Neural progenitor cell (in vitro differentiated cells): Measurements from ENCODE around the gene MMP28. TPM values are rescaled to one million over a fixed set of nuclear protein-coding genes. Genes with fewer than 3 reads are reported as not detected.
A peak's percentile ranks its signal among the peaks of the same experiment; 100 is the strongest.

Experiments
- DNase-seq: peaks from one replicate; pipeline ENCODE4 v3.0.0-alpha.2; 2016; ENCODE audit warnings: low spot score
- H2AFZ ChIP-seq: fragments of 200-600 bp; sonication (generic); replicated peaks from 2 replicates; pipeline ENCODE4 v1.6.1; 2016; ENCODE audit warnings: antibody characterized with exemption
- H3F3A ChIP-seq: fragments of 200-600 bp; sonication (generic); 2 replicates; pipeline ENCODE4 v1.6.1; 2016; ENCODE audit warnings: antibody characterized with exemption, low read depth
- H3K27ac ChIP-seq: fragments of 200-600 bp; sonication (generic); 2 replicates; pipeline ENCODE4 v1.5.1; 2016; ENCODE audit warnings: mild to moderate bottlenecking
- H3K27me3 ChIP-seq: fragments of 200-600 bp; sonication (generic); 2 replicates; pipeline ENCODE4 v1.6.1; 2016; ENCODE audit warnings: mild to moderate bottlenecking, moderate library complexity
- H3K36me3 ChIP-seq: fragments of 200-600 bp; sonication (generic); 2 replicates; pipeline ENCODE4 v1.5.1; 2016
- H3K4me1 ChIP-seq: fragments of 200-600 bp; sonication (generic); 2 replicates; pipeline ENCODE4 v1.6.1; 2016; ENCODE audit warnings: mixed run types
- H3K4me2 ChIP-seq: fragments of 200-600 bp; sonication (generic); 2 replicates; pipeline ENCODE4 v1.6.1; 2016
- H3K4me3 ChIP-seq: fragments of 200-600 bp; sonication (generic); 2 replicates; pipeline ENCODE4 v1.5.1; 2016
- H3K79me2 ChIP-seq: fragments of 200-600 bp; sonication (generic); 2 replicates; pipeline ENCODE4 v1.6.1; 2016; ENCODE audit warnings: low read depth
- H3K9ac ChIP-seq: fragments of 200-600 bp; sonication (generic); 2 replicates; pipeline ENCODE4 v1.6.1; 2016
- H3K9me3 ChIP-seq: fragments of 200-600 bp; sonication (generic); 2 replicates; pipeline ENCODE4 v1.5.1; 2016; ENCODE audit warnings: low read depth
- H4K20me1 ChIP-seq: fragments of 200-600 bp; sonication (generic); 2 replicates; pipeline ENCODE4 v1.6.1; 2016; ENCODE audit warnings: low read depth
- H3K27ac Mint-ChIP-seq: 3 replicates; pipeline ENCODE4 v1.8.0; 2021; ENCODE audit warnings: mixed read lengths
- H3K27me3 Mint-ChIP-seq: 2 replicates; pipeline ENCODE4 v1.8.0; 2022; ENCODE audit warnings: low read depth, mild to moderate bottlenecking, inconsistent platforms, moderate library complexity, mixed read lengths; ENCODE audit not compliant: insufficient read depth
- H3K36me3 Mint-ChIP-seq: 3 replicates; pipeline ENCODE4 v1.8.0; 2021; ENCODE audit warnings: mixed read lengths
- H3K4me1 Mint-ChIP-seq: 3 replicates; pipeline ENCODE4 v1.8.0; 2021; ENCODE audit warnings: mixed read lengths
- H3K4me3 Mint-ChIP-seq: 3 replicates; pipeline ENCODE4 v1.8.0; 2021; ENCODE audit warnings: mild to moderate bottlenecking, moderate library complexity, mixed read lengths
- H3K9me3 Mint-ChIP-seq: 3 replicates; pipeline ENCODE4 v1.8.0; 2020; ENCODE audit warnings: mixed read lengths
- CTCF ChIP-seq: fragments of 200-600 bp; sonication (generic); IDR thresholded peaks from 2 replicates; pipeline ENCODE4 v1.5.1; 2017; ENCODE audit warnings: antibody characterized with exemption, mild to moderate bottlenecking
- EZH2 ChIP-seq: fragments of 200-600 bp; sonication (generic); IDR thresholded peaks from 2 replicates; pipeline ENCODE4 v1.6.1; 2017; ENCODE audit warnings: antibody characterized with exemption, mild to moderate bottlenecking, moderate library complexity
- EZH2phosphoT487 ChIP-seq: fragments of 200-600 bp; sonication (generic); IDR thresholded peaks from 2 replicates; pipeline ENCODE4 v1.6.1; 2017; ENCODE audit warnings: antibody characterized with exemption
- total RNA-seq: library from RNA; depleted of rRNA; stranded (reverse); fragments of >200 nt; gene quantifications from 2 replicates; pipeline ENCODE4 v1.2.3, GENCODE V29; 2015; ENCODE audit warnings: low replicate concordance

MMP28 gene
- total RNA-seq, 1 donor from 2014 or later, result not detected

DNA sequence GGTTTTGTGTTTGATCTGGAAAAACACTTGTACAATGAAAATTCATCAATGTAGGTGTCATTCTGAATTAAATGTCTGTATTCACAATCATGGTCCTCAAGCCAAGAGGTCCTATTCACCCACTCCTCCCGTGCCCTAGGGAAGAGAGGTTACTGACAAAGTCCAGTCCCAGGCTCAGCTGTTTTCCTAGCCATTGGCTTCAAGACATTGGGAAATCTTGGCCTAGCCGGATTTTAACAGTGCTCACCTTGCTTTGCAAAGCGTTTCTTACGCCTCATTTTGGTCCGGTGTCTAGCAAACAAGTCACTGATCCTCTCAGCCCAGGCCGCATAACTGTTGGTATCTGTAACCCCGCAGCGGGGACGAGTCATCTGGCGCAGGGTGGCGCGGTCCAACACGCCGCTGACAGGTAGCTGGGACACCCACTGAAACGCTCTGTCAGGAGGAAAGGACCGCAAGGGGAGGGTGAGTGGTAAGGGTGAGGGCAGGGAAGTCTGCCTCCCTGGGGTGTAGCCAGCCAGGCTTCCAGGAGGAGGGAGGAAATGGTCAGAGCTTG is 16.7 kb downstream of the MMP28 start:
- no peak overlapping the region for H3K27ac ChIP-seq
- H3K9me3 ChIP-seq, result no peaks in the 10 kb centered on the region
- no peaks in the 10 kb centered on the region for H4K20me1 ChIP-seq
- no peak overlapping the region for H3K4me2 ChIP-seq
- no peaks in the 10 kb centered on the region for H3K27me3 ChIP-seq
- Mint-ChIP-seq H3K27me3 (peaks cover 7% of the 10 kb centered on the region), H3K27ac (no peak overlapping the region), H3K36me3 (no peaks in the 10 kb centered on the region), H3K4me1 (peaks cover 16% of the 10 kb centered on the region), H3K4me3 (no peak overlapping the region), H3K9me3 (no peaks in the 10 kb centered on the region)
- H3K9ac ChIP-seq, result no peak overlapping the region
- no peak for DNase-seq
- H2AFZ ChIP-seq, result no peak overlapping the region
- H3K36me3 ChIP-seq, result no peaks in the 10 kb centered on the region
- H3F3A ChIP-seq, result peaks cover 5% of the 10 kb centered on the region
- peaks cover 16% of the 10 kb centered on the region for H3K4me1 ChIP-seq
- no peaks in the 10 kb centered on the region for H3K79me2 ChIP-seq
- no peak overlapping the region for H3K4me3 ChIP-seq
- no peak for TF ChIP-seq EZH2phosphoT487

DNA sequence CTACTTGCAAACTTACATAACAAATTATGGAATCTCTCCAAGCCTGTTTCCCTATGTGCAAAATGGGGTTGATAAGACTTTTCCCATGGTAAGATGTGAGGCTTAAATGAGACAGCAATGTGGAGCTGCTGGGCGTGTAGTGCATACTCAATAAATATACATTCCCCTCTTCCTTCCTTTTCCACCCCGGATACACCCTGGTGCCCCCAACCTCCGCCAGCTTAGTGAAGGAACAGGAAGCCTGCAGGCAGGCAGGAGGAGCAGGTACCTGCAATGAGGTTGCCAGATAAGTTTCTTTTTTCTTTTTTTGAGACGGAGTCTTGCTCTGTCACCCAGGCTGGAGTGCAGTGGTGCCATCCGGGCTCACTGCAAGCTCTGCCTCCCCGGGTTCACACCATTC is 19.9 kb downstream of the MMP28 start:
- H3K9me3 Mint-ChIP-seq, result no peaks in the 10 kb centered on the region
- no peak overlapping the region for H3K4me3 Mint-ChIP-seq
- H3K36me3 Mint-ChIP-seq, result no peaks in the 10 kb centered on the region
- H3K36me3 ChIP-seq, result no peaks in the 10 kb centered on the region
- H3K4me1 Mint-ChIP-seq, result peaks cover 30% of the 10 kb centered on the region
- H3K4me3 ChIP-seq, result no peak overlapping the region
- no peak for TF ChIP-seq EZH2
- no peak for TF ChIP-seq EZH2phosphoT487
- no peak for TF ChIP-seq CTCF
- no peak overlapping the region for H3K27ac ChIP-seq
- H4K20me1 ChIP-seq, result no peaks in the 10 kb centered on the region
- H3K27me3 ChIP-seq, result no peaks in the 10 kb centered on the region
- H3K79me2 ChIP-seq, result no peaks in the 10 kb centered on the region
- H3K9me3 ChIP-seq, result no peaks in the 10 kb centered on the region
- peaks cover 5% of the 10 kb centered on the region for H3F3A ChIP-seq
- H3K9ac ChIP-seq, result no peak overlapping the region
- no peak overlapping the region for H2AFZ ChIP-seq
- H3K27ac Mint-ChIP-seq, result no peak overlapping the region
- no peak for DNase-seq
- H3K4me1 ChIP-seq, result peaks cover 30% of the 10 kb centered on the region
- H3K27me3 Mint-ChIP-seq, result peaks cover 9% of the 10 kb centered on the region
- H3K4me2 ChIP-seq, result no peak overlapping the region

- H3K79me2 ChIP-seq, result no peaks in the 10 kb centered on the region
- H2AFZ ChIP-seq, result peak overlapping the region; percentile 86
- DNase-seq, result no peak
- no peaks in the 10 kb centered on the region for H3K27me3 ChIP-seq
- H3K27ac ChIP-seq, result no peak overlapping the region
- H3F3A ChIP-seq, result peaks cover 5% of the 10 kb centered on the region
- H3K36me3 ChIP-seq, result no peaks in the 10 kb centered on the region
- H3K4me3 ChIP-seq, result no peak overlapping the region
- peaks cover 30% of the 10 kb centered on the region for H3K4me1 ChIP-seq
- Mint-ChIP-seq H3K4me1 (peaks cover 30% of the 10 kb centered on the region), H3K4me3 (no peak overlapping the region), H3K27me3 (peaks cover 9% of the 10 kb centered on the region), H3K9me3 (no peaks in the 10 kb centered on the region), H3K27ac (peak overlapping the region; percentile 57), H3K36me3 (no peaks in the 10 kb centered on the region)
- H3K9ac ChIP-seq, result no peak overlapping the region
- TF ChIP-seq EZH2 (no peak), EZH2phosphoT487 (no peak), CTCF (no peak)
- H4K20me1 ChIP-seq, result no peaks in the 10 kb centered on the region
- H3K9me3 ChIP-seq, result no peaks in the 10 kb centered on the region
- no peak overlapping the region for H3K4me2 ChIP-seq
These were observed 20.4 kb downstream of the MMP28 start for GRCh38 chr17:35775039-35775438.

DNA sequence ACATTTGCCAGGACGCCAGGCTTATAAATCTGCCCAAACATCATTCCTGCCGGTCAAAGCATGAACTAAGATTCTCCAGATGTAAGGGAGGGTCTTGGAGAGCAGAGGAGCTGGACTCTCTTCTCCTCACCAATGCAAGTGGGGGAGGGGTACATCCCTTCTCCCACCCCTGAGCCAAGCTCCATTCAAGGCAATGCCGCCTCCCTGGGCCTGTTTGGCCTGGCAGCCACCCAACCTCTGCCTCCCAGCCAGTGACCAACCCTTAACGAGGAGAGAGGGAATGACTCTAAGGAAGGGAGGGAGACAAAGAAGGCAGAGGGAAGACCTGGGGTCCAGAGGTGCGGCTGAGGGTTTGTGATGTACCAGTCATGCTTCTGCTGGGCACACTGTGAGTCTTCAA is 20.9 kb downstream of the MMP28 start:
- Histone ChIP-seq H3K4me2 (peak overlapping the region; percentile 12), H3K4me1 (peaks cover 30% of the 10 kb centered on the region)

More for the DNA sequence above, 20.9 kb downstream of the MMP28 start:
- peaks cover 8% of the 10 kb centered on the region for H3K27me3 Mint-ChIP-seq
- no peak overlapping the region for H3K27ac ChIP-seq
- TF ChIP-seq EZH2phosphoT487 (no peak), CTCF (no peak), EZH2 (no peak)
- DNase-seq, result no peak
- H3K4me3 Mint-ChIP-seq, result no peak overlapping the region
- peaks cover 5% of the 10 kb centered on the region for H3F3A ChIP-seq
- peak overlapping the region; percentile 25 for H3K27ac Mint-ChIP-seq
- H3K4me1 Mint-ChIP-seq, result peaks cover 30% of the 10 kb centered on the region
- no peak overlapping the region for H3K9ac ChIP-seq
- no peaks in the 10 kb centered on the region for H3K79me2 ChIP-seq
- no peaks in the 10 kb centered on the region for H3K27me3 ChIP-seq
- peak overlapping the region; percentile 86 for H2AFZ ChIP-seq
- no peaks in the 10 kb centered on the region for H3K9me3 Mint-ChIP-seq
- H3K36me3 ChIP-seq, result no peaks in the 10 kb centered on the region
- no peaks in the 10 kb centered on the region for H3K36me3 Mint-ChIP-seq
- H3K4me3 ChIP-seq, result no peak overlapping the region
- H3K9me3 ChIP-seq, result no peaks in the 10 kb centered on the region
- no peaks in the 10 kb centered on the region for H4K20me1 ChIP-seq
